GM18868 (cell line): ENCODE measurements around the gene PGC.
"Not testable (repeated sequence)": the region's sequence is repeated elsewhere in the genome, so short reads cannot be mapped to it uniquely, and the experiment has no call there.

Source experiments
- ATAC-seq: cut with Tn5 transposase; IDR thresholded peaks from one replicate; pipeline ENCODE4 v1.9.1; 2021; ENCODE audit warnings: mild to moderate bottlenecking, moderate library complexity; ENCODE audit not compliant: unreplicated experiment

The PGC gene

GRCh38 chr6:41777551-41778285 is 30.5 kb upstream of the PGC start:
- ATAC-seq, result no peak

DNA sequence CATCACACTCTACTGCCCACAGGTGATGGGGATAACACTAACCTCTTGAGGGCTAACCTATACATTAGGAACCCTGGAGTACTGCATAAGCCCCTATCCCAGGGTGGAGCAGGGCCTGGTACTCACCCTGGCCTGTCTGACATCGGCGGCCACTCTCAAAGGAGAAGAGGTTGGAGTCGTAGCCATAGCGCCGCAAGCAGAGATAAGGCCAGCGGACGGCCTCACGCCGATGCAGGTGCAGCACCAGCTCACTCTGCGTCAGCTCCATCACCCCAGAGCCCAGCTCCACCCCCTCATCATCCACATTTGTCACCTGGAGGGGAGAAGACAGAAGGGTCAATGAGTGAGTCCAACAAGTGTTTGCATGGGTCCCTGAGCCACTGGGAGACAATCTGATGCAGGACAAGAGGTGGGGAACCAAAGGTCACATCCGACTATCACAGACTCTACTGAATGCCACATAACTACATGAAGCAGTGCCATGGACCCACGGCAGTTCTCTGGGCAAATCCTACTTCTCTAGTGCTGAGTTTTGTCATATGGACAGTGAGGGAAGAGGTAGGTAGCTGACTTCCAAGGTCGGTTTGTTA is 28.2 kb upstream of the PGC start:
- no peak for ATAC-seq

DNA sequence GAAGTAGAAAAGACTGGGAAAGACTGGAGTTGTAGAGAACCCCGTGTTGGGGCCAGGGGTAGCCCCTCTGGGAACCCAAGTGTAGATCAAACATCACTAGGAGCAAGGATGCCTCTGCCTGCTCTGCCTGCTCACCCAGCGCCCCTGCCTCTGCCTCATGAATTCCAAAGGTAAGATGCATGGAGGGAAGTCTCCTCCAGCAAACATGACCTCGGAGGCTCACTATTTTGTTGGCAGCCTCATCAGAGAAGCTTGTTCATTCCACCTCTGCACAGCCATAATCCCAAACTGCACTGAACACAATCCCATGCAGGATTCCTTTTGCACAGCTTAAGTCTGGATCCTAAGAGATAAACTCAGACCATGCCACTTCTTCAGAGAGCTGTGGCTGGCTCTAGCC is 27.6 kb upstream of the PGC start:
- no peak for ATAC-seq

DNA sequence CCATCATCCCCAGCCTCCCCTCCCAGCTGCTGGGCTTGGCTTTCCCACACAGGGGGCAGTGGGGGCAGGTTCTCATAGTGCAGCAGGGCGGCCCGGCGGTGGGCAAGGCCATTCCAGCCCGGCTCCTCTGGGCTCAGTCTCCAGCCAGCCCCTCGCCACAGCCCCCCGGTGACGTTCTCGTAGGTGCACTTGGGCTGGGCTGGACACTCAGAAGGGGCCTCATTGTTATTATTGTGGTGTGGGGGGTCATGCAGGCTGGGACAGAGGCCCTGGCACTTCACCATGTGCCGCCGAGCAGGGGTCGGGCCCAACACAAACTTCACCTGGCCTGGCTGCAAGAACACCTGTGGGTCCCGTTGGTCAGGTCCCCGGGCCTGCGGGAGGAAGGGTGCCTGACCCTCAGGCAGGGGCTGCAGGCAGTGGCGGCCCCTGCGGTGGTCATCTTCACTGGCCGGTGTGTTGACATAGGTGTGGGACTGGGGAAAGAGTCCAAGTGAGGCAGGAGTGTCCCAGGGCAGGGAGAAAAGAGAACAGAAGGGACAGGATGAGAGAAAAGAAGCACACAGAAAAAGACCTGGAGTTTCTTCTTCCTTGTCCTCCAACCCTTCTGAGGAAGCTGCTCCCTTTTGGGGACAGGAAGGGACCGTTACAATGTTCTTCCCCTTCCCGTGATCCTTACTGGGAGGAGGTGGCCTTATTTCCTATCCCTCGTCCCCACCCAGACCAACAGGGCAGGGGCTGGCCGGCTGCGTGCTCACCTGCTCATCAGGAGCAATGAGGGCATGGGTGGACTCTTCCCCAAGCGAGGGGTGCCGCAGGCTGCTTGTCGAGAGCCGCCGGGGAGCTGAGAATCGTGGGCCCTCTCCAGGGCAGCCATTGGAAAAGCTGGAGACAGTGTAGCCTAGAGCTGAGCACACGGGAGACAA is 24.1 kb upstream of the PGC start:
- no peak for ATAC-seq

DNA sequence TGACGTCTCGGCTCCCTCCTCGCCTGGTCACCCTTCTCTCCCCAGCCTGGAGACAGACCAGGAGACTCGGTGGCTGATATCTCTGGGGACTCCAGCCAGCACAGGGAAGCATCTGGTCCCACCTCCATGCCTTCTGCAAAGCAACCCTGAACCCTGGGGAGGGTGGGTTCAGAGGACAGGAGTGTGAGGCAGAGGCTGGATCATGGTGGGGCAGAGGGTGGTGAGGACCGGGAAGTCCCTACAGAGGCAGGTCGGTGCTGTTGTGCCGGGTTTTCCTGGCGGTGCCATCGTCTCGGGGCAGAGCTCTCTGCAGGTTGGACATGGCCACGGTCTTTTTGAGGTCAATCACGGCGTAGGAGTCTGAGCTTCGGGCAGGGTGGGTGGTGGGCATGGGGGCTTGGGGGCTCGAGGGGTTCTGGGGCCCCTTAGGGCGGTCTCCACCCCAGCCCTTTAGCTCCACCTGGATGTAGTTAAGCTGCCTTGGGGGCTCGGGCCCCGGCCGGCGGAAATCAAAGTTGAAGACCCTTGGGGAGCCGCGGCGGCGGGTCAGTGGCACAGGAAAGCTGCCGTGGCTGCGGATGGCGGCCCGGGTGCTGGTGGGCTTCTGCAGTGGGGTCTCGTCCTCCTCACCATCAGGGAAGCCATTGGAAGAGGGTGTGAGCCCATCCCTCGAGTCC is 23.3 kb upstream of the PGC start:
- ATAC-seq, result no peak

GRCh38 chr6:41769376-41769775 is 22.2 kb upstream of the PGC start:
- ATAC-seq, result no peak

GRCh38 chr6:41768545-41769308 is 21.5 kb upstream of the PGC start:
- ATAC-seq, result no peak

GRCh38 chr6:41767112-41767833 is 20.1 kb upstream of the PGC start:
- no peak for ATAC-seq

DNA sequence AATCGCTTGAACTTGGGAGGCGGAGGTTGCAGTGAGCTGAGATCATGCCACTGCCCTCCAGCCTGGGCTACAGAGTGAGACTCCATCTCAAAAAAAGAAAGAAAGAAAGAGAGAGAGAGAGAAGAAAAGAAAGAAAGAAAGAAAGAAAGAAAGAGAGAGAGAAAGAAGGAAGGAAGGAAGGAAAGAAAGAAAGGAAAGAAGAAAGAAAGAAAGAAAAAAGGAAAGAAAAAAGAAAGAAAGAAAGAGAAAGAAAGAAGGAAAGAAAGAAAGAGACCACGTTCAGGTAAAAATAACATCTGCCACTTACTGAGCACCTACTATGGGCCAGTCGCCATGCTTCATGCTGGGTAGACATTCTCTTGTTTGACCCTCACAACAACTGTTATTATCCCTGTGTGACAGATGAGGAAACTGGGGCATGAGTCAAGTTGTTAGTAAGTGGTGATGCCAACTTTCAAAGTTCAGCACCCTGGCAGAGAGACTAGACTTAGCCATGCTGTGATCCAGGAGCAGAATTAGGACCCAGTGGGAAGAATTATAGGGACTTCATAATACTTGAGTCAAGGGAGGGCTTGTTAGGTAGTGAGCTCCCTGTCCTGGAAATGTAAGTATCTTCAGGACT is 19.0 kb upstream of the PGC start:
- not testable (repeated sequence) for ATAC-seq

- no peak for ATAC-seq
Measured at GRCh38 chr6:41763470-41763869, 16.3 kb upstream of the PGC start.

GRCh38 chr6:41759905-41760579 is 12.8 kb upstream of the PGC start:
- ATAC-seq, result no peak

GRCh38 chr6:41759106-41759904 is 12.1 kb upstream of the PGC start:
- ATAC-seq, result no peak

DNA sequence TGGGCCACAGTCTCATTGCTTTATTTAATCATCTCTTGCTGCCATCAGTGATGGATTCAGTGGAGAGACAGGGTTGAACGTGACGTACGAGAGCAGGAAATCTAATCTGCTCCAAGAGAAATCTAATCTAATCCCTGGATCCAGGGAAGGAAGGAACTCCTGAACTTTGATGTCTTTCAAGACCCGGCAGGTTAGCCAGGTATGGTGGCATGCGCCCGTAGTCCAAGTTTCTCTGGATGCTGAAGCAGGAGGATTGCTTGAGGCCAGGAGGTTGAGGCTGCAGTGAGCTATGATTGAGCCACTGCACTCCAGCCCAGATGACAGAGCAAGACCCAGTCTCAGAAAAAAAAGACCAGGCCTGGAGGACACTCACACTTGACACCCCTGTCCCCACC is 11.4 kb upstream of the PGC start:
- ATAC-seq, result no peak

- no peak for ATAC-seq
Measured at GRCh38 chr6:41757931-41758640, 10.9 kb upstream of the PGC start.

GRCh38 chr6:41757271-41757670 is 10.1 kb upstream of the PGC start:
- ATAC-seq, result no peak

DNA sequence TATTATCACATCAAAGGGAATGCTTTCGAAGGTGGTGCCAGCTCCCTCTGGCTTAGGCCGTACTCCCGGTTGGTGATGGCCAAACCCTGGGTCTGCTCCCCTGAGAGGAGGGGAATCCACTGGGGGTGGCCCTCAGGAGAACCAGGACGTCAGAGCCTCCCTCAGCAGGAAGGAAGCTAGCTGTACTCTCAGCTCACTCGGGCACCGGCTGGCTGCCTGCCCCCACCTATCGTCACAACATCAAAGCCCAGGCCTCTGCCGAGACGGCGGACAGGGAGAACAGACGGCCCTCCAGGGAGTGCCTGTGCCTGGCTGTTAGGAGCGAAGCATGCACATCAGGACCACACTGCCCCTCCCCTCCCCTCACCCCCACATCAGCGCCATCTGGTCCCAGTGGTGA is 9.2 kb upstream of the PGC start:
- no peak for ATAC-seq

- no peak for ATAC-seq
Measured at GRCh38 chr6:41755895-41756294, 8.7 kb upstream of the PGC start.
